ENCODE data around the gene LARGE1. TPM values are rescaled to one million over a fixed set of nuclear protein-coding genes. Genes with fewer than 3 reads are reported as not detected.
A peak's percentile ranks its signal among the peaks of the same experiment; 100 is the strongest.

Gene LARGE1
- total and polyA plus RNA-seq, 2 of the 13 experiments (the other 11 are each of a cell fraction or from before 2014, with no cell fraction given): 8.4 to 11.0 TPM

DNA sequence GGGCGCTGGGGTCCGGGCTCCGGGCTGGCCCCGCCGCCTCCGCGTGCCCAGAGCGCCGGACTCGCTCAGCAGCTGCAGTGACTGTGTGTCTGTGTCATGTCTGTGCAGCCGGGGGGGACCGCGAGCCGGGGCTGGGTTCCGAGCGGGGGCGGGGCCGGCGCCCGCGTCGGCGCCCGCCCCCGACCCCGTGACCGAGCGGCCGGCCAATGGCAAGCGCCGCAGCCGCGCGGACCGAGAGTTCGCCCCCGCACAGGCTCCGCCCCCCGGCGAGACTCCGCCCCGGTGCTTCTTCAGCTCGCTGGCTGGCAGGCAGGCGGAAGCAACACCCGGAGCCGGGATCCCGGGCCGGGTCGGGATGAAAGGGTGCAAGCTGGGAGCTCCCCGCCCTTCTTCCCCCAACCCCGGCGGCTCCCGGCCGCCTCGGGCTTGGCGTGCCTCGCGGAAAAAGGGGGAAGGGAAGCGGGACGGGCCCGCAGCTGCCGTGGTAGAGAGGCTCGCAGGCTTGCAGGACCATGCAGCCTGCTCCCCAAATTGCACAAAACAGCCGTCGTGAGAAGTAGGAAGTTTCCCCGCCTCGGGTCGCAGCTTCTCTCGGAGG is 750 bp upstream of the LARGE1 start (continued):
- no peak for TF ChIP-seq SETDB1 (CRISPR knock-in tag; IDR thresholded peaks at IDR 0.05; ENCODE audit: borderline replicate concordance)
- no peak for TF ChIP-seq HNRNPK (IDR thresholded peaks at IDR 0.05; ENCODE audit: low read depth, low read length, poor library complexity, severe bottlenecking)
- TF ChIP-seq, protein P1, sequence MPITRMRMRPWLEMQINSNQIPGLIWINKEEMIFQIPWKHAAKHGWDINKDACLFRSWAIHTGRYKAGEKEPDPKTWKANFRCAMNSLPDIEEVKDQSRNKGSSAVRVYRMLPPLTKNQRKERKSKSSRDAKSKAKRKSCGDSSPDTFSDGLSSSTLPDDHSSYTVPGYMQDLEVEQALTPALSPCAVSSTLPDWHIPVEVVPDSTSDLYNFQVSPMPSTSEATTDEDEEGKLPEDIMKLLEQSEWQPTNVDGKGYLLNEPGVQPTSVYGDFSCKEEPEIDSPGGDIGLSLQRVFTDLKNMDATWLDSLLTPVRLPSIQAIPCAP (CRISPR knock-in tag; IDR thresholded peaks at IDR 0.05; ENCODE audit: low read depth): no peak
- 0 out of 2 replicates have a peak, but pooled peaks have one; percentile 28 for TF ChIP-seq SALL2 (CRISPR knock-in tag; IDR thresholded peaks at IDR 0.05)
- no peak for TF ChIP-seq FOXC1 (CRISPR knock-in tag; IDR thresholded peaks at IDR 0.05; ENCODE audit: borderline replicate concordance)
- TF ChIP-seq KDM5A (IDR thresholded peaks at IDR 0.05; ENCODE audit: borderline replicate concordance, low read length): no peak
- no peak for TF ChIP-seq CC2D1A (CRISPR knock-in tag; IDR thresholded peaks at IDR 0.05)
- TF ChIP-seq, protein P2, sequence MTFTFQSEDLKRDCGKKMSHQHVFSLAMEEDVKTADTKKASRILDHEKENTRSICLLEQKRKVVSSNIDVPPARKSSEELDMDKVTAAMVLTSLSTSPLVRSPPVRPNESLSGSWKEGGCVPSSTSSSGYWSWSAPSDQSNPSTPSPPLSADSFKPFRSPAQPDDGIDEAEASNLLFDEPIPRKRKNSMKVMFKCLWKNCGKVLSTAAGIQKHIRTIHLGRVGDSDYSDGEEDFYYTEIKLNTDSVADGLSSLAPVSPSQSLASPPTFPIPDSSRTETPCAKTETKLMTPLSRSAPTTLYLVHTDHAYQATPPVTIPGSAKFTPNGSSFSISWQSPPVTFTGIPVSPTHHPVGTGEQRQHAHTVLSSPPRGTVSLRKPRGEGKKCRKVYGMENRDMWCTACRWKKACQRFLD (CRISPR knock-in tag; IDR thresholded peaks at IDR 0.05; ENCODE audit: borderline replicate concordance): 0 out of 2 replicates have a peak, but pooled peaks have one; percentile 38
- TF ChIP-seq ARNT2 (CRISPR knock-in tag; IDR thresholded peaks at IDR 0.05; ENCODE audit: low read depth): peak; percentile 40; the same call in 1 of the 2 replicates
- TF ChIP-seq XRCC5 (optimal IDR thresholded peaks at IDR 0.05; ENCODE audit: low read length): peak; percentile 72
- TF ChIP-seq, protein P3, sequence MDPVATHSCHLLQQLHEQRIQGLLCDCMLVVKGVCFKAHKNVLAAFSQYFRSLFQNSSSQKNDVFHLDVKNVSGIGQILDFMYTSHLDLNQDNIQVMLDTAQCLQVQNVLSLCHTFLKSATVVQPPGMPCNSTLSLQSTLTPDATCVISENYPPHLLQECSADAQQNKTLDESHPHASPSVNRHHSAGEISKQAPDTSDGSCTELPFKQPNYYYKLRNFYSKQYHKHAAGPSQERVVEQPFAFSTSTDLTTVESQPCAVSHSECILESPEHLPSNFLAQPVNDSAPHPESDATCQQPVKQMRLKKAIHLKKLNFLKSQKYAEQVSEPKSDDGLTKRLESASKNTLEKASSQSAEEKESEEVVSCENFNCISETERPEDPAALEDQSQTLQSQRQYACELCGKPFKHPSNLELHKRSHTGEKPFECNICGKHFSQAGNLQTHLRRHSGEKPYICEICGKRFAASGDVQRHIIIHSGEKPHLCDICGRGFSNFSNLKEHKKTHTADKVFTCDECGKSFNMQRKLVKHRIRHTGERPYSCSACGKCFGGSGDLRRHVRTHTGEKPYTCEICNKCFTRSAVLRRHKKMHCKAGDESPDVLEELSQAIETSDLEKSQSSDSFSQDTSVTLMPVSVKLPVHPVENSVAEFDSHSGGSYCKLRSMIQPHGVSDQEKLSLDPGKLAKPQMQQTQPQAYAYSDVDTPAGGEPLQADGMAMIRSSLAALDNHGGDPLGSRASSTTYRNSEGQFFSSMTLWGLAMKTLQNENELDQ (CRISPR knock-in tag; IDR thresholded peaks at IDR 0.05; ENCODE audit: borderline replicate concordance): no peak
- 0 out of 2 replicates have a peak, but pooled peaks have one; percentile 56 for TF ChIP-seq ZSCAN21 (CRISPR knock-in tag; IDR thresholded peaks at IDR 0.05; ENCODE audit: borderline replicate concordance)
- TF ChIP-seq ATF7 (IDR thresholded peaks at IDR 0.05): no peak
- TF ChIP-seq ATF7 (CRISPR knock-in tag; IDR thresholded peaks at IDR 0.05): no peak
- TF ChIP-seq MXI1 (IDR thresholded peaks at IDR 0.05; ENCODE audit: borderline replicate concordance, low read depth, low read length): peak; percentile 73; the same call in 1 of the 3 replicates
- peak; percentile 44; the same call in 1 of the 2 replicates for TF ChIP-seq ZNF749 (CRISPR knock-in tag; IDR thresholded peaks at IDR 0.05; ENCODE audit: borderline replicate concordance)
- TF ChIP-seq, protein P4, sequence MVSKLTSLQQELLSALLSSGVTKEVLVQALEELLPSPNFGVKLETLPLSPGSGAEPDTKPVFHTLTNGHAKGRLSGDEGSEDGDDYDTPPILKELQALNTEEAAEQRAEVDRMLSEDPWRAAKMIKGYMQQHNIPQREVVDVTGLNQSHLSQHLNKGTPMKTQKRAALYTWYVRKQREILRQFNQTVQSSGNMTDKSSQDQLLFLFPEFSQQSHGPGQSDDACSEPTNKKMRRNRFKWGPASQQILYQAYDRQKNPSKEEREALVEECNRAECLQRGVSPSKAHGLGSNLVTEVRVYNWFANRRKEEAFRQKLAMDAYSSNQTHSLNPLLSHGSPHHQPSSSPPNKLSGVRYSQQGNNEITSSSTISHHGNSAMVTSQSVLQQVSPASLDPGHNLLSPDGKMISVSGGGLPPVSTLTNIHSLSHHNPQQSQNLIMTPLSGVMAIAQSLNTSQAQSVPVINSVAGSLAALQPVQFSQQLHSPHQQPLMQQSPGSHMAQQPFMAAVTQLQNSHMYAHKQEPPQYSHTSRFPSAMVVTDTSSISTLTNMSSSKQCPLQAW (CRISPR knock-in tag; IDR thresholded peaks at IDR 0.05): peak; percentile 43
- TF ChIP-seq, protein P5, sequence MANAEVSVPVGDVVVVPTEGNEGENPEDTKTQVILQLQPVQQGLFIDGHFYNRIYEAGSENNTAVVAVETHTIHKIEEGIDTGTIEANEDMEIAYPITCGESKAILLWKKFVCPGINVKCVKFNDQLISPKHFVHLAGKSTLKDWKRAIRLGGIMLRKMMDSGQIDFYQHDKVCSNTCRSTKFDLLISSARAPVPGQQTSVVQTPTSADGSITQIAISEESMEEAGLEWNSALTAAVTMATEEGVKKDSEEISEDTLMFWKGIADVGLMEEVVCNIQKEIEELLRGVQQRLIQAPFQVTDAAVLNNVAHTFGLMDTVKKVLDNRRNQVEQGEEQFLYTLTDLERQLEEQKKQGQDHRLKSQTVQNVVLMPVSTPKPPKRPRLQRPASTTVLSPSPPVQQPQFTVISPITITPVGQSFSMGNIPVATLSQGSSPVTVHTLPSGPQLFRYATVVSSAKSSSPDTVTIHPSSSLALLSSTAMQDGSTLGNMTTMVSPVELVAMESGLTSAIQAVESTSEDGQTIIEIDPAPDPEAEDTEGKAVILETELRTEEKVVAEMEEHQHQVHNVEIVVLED (CRISPR knock-in tag; IDR thresholded peaks at IDR 0.05; ENCODE audit: borderline replicate concordance): no peak
- peak; percentile 54 for TF ChIP-seq POLR2AphosphoS5 (IDR thresholded peaks at IDR 0.05; ENCODE audit: low read depth, low read length)
- no peak for TF ChIP-seq TARDBP (CRISPR knock-in tag; IDR thresholded peaks at IDR 0.05)
- TF ChIP-seq ZNF143 (CRISPR knock-in tag; IDR thresholded peaks at IDR 0.05): peak; percentile 23; the same call in 1 of the 2 replicates
